NT2/D1 (cell line): ENCODE results near the gene PTBP3.

Source experiments
- SUZ12 ChIP-seq: IDR thresholded peaks from 2 replicates; pipeline ENCODE4 v1.6.1; 2011; ENCODE audit not compliant: insufficient read length, insufficient read depth; ENCODE audit errors: extremely low read depth
- YY1 ChIP-seq: IDR thresholded peaks from 2 replicates; pipeline ENCODE4 v1.6.1; 2011; ENCODE audit not compliant: insufficient read length, insufficient read depth
- ZNF274 ChIP-seq: IDR thresholded peaks from 2 replicates; pipeline ENCODE4 v1.6.1; 2011; ENCODE audit warnings: mild to moderate bottlenecking, low read depth, low read length

DNA sequence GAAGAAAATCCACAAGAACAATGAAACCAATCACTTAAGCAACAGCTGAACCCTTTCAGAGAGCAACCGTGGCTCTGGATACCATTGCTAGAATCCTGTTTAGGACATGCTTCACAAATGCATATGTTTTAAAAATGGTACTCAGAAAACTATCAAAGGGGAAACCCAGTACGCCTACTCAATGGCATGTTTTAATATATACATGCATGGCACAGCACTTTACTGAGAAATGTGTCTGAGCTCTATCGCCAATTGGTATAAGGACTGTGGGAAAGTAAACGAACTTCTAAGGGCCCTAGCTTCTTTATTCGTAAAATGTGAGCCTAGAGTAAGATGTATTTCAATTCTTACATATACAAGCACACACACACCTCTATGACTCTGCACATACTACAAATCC is 72.3 kb downstream of the PTBP3 start:
- TF ChIP-seq ZNF274, result no peak
- no peak for TF ChIP-seq SUZ12
- no peak for TF ChIP-seq YY1
